ENCODE measurements around the gene ACOT7. TPM values are rescaled to one million over a fixed set of nuclear protein-coding genes. Genes with fewer than 3 reads are reported as not detected.

ACOT7 gene
- total RNA-seq, 1 experiment from 2014 or later, result 151 TPM

- CTCF ChIA-PET, result interaction anchor here (0.8 to 14.8 kb wide), 26 partner anchors 8 to 212 kb away, joined by 3 to 164 read pairs (median 4); no protein-coding TSS in a partner anchor
- H3K27ac Mint-ChIP-seq, result no peak overlapping the region
- DNase-seq (ENCODE audit: low spot score) (peak; percentile 67), ATAC-seq (peak; percentile 77)
- peaks cover 8% of the 10 kb centered on the region for H3K4me1 Mint-ChIP-seq
- TF ChIP-seq ZNF425 (CRISPR knock-in tag; conservative IDR thresholded peaks at IDR 0.05) (no peak), CBFB (CRISPR knock-in tag; IDR thresholded peaks at IDR 0.05; ENCODE audit: low read depth) (no peak), MAX (CRISPR knock-in tag; IDR thresholded peaks at IDR 0.05) (peak; percentile 29; the same call in 1 of the 2 replicates), MYBL2 (CRISPR knock-in tag; IDR thresholded peaks at IDR 0.05) (no peak)
- H3K36me3 Mint-ChIP-seq, result no peaks in the 10 kb centered on the region
- POLR2A ChIA-PET, result interaction anchor here (1.2 kb wide), 1 partner anchor 20 kb away, joined by 3 read pairs; no protein-coding TSS in a partner anchor
- H3K27me3 Mint-ChIP-seq (ENCODE audit: low read depth), result no peaks in the 10 kb centered on the region
- no peak overlapping the region for H3K4me3 Mint-ChIP-seq
- H3K9me3 Mint-ChIP-seq, result no peaks in the 10 kb centered on the region
These were observed 125.2 kb downstream of the ACOT7 start for GRCh38 chr1:6268415-6268814.

- Mint-ChIP-seq H3K4me3 (no peak overlapping the region), H3K36me3 (no peaks in the 10 kb centered on the region), H3K27ac (peak overlapping the region; percentile 26; the same call in 1 of the 2 replicates), H3K4me1 (peaks cover 2% of the 10 kb centered on the region), H3K9me3 (no peaks in the 10 kb centered on the region), H3K27me3 (ENCODE audit: low read depth) (no peaks in the 10 kb centered on the region)
- ATAC-seq (no peak), DNase-seq (ENCODE audit: low spot score) (no peak)
- ChIA-PET CTCF (interaction anchor here (0.8 to 14.8 kb wide), 27 partner anchors 8 to 213 kb away, joined by 3 to 164 read pairs (median 4); no protein-coding TSS in a partner anchor), POLR2A (interaction anchor here (1.2 kb wide), 1 partner anchor 20 kb away, joined by 3 read pairs; no protein-coding TSS in a partner anchor)
- TF ChIP-seq HMGA2 (CRISPR knock-in tag; IDR thresholded peaks at IDR 0.05), result no peak
- no peak for TF ChIP-seq ZMAT4 (CRISPR knock-in tag; IDR thresholded peaks at IDR 0.05)
- no peak for TF ChIP-seq IRF1 (CRISPR knock-in tag; IDR thresholded peaks at IDR 0.05)
- TF ChIP-seq CBFB (CRISPR knock-in tag; IDR thresholded peaks at IDR 0.05; ENCODE audit: low read depth), result no peak
- TF ChIP-seq NFYB (CRISPR knock-in tag; conservative IDR thresholded peaks at IDR 0.05; ENCODE audit: low read depth), result no peak
- no peak for TF ChIP-seq ZSCAN18 (CRISPR knock-in tag; IDR thresholded peaks at IDR 0.05)
- TF ChIP-seq GABPB1 (CRISPR knock-in tag; IDR thresholded peaks at IDR 0.05), result no peak
- TF ChIP-seq ZNF425 (CRISPR knock-in tag; conservative IDR thresholded peaks at IDR 0.05), result no peak
- no peak for TF ChIP-seq E2F4 (CRISPR knock-in tag; IDR thresholded peaks at IDR 0.05; ENCODE audit: borderline replicate concordance, low read depth)
- TF ChIP-seq ZNF396 (CRISPR knock-in tag; IDR thresholded peaks at IDR 0.05; ENCODE audit: borderline replicate concordance), result no peak
- no peak for TF ChIP-seq ERG (CRISPR knock-in tag; IDR thresholded peaks at IDR 0.05)
- no peak for TF ChIP-seq RORB (CRISPR knock-in tag; IDR thresholded peaks at IDR 0.05)
- TF ChIP-seq AR (CRISPR knock-in tag; IDR thresholded peaks at IDR 0.05), result no peak
- no peak for TF ChIP-seq SP1 (CRISPR knock-in tag; conservative IDR thresholded peaks at IDR 0.05)
- TF ChIP-seq ZBTB43 (CRISPR knock-in tag; IDR thresholded peaks at IDR 0.05), result no peak
These were observed 125.8 kb downstream of the ACOT7 start for GRCh38 chr1:6267686-6268322.
